Ascending aorta (tissue), 2 donors: Measurements from ENCODE around the gene DEPDC5. TPM values are rescaled to one million over a fixed set of nuclear protein-coding genes. Genes with fewer than 3 reads are reported as not detected.

Experiments used
- DNase-seq, 2 donors: peaks; one replicate each; pipeline ENCODE4 v3.0.0-alpha.2; 2019; ENCODE audit warnings: low spot score in 2 of 2
- H3K27ac ChIP-seq, 2 donors: fragments of 200-600 bp; sonication (generic); one replicate each; pipeline ENCODE4 v1.5.1; 2016 to 2017; ENCODE audit warnings: mild to moderate bottlenecking in 1 of 2
- H3K27me3 ChIP-seq: fragments of 200-600 bp; sonication (generic); one replicate; pipeline ENCODE4 v1.5.1; 2017
- H3K36me3 ChIP-seq, 2 donors: fragments of 200-600 bp; sonication (generic); one replicate each; pipeline ENCODE4 v1.5.1; 2016
- H3K4me1 ChIP-seq, 2 donors: fragments of 200-600 bp; sonication (generic); one replicate each; pipeline ENCODE4 v1.5.1; 2016 to 2017; ENCODE audit warnings: mild to moderate bottlenecking in 1 of 2
- H3K4me3 ChIP-seq, 2 donors: fragments of 200-600 bp; sonication (generic); one replicate each; pipeline ENCODE4 v1.5.1; 2016 to 2017; ENCODE audit warnings: mild to moderate bottlenecking in 1 of 2
- H3K9me3 ChIP-seq, 2 donors: fragments of 200-600 bp; sonication (generic); one replicate each; pipeline ENCODE4 v1.5.1; 2016
- CTCF ChIP-seq, 3 experiments: fragments of 200-600 bp in 2 of 3; fragments of 450-650 bp in 1 of 3; sonication (generic) in 2 of 3; IDR thresholded peaks; one replicate each; pipeline ENCODE4 v1.5.1; 2016 to 2019; ENCODE audit warnings: antibody characterized with exemption in 3 of 3, mild to moderate bottlenecking in 1 of 3, moderate library complexity in 1 of 3
- intact Hi-C: fragments of 100-400 bp; cut with DNase I; formaldehyde crosslinking; loops from one replicate; pipeline ENCODE4 v1.15.1; 2023
- total RNA-seq: library from RNA; depleted of rRNA; stranded (reverse); fragments of >200 nt; gene quantifications from one replicate; pipeline ENCODE4 v1.1.0, GENCODE V29; 2016

Gene DEPDC5
- total RNA-seq, 1 donor from 2014 or later: 5.2 TPM

DNA sequence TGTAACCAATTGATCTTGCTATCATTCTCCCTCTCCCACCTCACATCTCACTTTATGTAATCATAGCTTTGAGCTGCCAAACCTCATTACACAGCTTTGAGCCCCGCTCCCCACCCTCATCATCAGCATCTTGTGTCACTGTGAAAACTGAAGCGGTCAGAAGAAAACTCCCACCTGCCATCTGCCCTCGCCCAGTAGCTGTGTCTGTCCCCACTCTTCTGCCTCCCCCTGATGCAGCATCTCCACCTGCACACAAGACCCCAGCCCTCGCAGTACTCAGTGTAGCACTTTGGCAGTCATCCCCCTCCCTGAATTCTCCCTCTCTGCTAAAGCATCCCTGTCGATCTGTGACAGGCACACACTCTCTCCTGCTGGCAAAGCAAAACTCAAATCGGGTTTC lies 130.2 kb downstream of the DEPDC5 start:
- H3K27me3 ChIP-seq: no peaks in the 10 kb centered on the region
- DNase-seq: no peak
- no peak overlapping the region for H3K4me3 ChIP-seq
- intact Hi-C loops: loop anchor here (5.0 kb wide), 1 partner anchor 48 kb away; no protein-coding TSS in a partner anchor
- TF ChIP-seq CTCF (IDR thresholded peaks at IDR 0.05): no peak
- peaks cover 0 to 36% of the 10 kb centered on the region in 2 donors for H3K36me3 ChIP-seq
- H3K9me3 ChIP-seq: no peaks in the 10 kb centered on the region
- no peaks in the 10 kb centered on the region for H3K4me1 ChIP-seq
- no peak overlapping the region for H3K27ac ChIP-seq

GRCh38 chr22:31891366-31892079 lies 137.7 kb downstream of the DEPDC5 start:
- no peak overlapping the region for H3K27ac ChIP-seq
- H3K27me3 ChIP-seq: no peaks in the 10 kb centered on the region
- TF ChIP-seq CTCF (IDR thresholded peaks at IDR 0.05): no peak
- H3K36me3 ChIP-seq: peaks cover 11 to 23% of the 10 kb centered on the region in 2 donors
- H3K4me3 ChIP-seq: no peak overlapping the region
- intact Hi-C loops: no loop called here
- no peaks in the 10 kb centered on the region for H3K4me1 ChIP-seq
- no peak for DNase-seq
- H3K9me3 ChIP-seq: no peaks in the 10 kb centered on the region

DNA sequence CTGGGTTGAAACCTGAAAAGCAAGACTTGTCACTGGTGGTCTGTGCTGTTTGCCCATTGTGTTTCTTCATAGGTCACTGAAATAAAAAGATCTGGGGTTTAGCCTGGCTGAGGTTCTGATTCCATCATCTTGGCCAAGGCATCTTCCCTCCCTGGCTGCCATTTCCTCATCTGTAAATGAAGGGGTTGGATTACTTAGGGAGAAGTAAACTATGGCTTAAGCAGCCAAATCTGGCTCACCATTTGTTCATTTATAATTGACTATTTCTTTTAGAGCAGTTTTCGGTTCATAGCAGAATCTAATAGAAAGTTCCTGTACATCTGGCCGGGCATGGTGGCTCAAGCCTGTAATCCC lies 138.2 kb downstream of the DEPDC5 start:
- H3K4me3 ChIP-seq: no peak overlapping the region
- no peak for DNase-seq
- peaks cover 11 to 29% of the 10 kb centered on the region in 2 donors for H3K36me3 ChIP-seq
- no peak for TF ChIP-seq CTCF (IDR thresholded peaks at IDR 0.05)
- no peak overlapping the region for H3K27ac ChIP-seq
- intact Hi-C loops: no loop called here
- no peaks in the 10 kb centered on the region for H3K27me3 ChIP-seq
- no peaks in the 10 kb centered on the region for H3K9me3 ChIP-seq
- no peaks in the 10 kb centered on the region for H3K4me1 ChIP-seq

GRCh38 chr22:31893460-31893859 lies 139.6 kb downstream of the DEPDC5 start:
- intact Hi-C loops: no loop called here
- H3K27me3 ChIP-seq: no peaks in the 10 kb centered on the region
- no peak for DNase-seq
- H3K4me3 ChIP-seq: no peak overlapping the region
- no peaks in the 10 kb centered on the region for H3K4me1 ChIP-seq
- H3K9me3 ChIP-seq: no peaks in the 10 kb centered on the region
- no peak overlapping the region for H3K27ac ChIP-seq
- TF ChIP-seq CTCF (IDR thresholded peaks at IDR 0.05): no peak
- H3K36me3 ChIP-seq: peaks cover 17 to 37% of the 10 kb centered on the region in 2 donors

DNA sequence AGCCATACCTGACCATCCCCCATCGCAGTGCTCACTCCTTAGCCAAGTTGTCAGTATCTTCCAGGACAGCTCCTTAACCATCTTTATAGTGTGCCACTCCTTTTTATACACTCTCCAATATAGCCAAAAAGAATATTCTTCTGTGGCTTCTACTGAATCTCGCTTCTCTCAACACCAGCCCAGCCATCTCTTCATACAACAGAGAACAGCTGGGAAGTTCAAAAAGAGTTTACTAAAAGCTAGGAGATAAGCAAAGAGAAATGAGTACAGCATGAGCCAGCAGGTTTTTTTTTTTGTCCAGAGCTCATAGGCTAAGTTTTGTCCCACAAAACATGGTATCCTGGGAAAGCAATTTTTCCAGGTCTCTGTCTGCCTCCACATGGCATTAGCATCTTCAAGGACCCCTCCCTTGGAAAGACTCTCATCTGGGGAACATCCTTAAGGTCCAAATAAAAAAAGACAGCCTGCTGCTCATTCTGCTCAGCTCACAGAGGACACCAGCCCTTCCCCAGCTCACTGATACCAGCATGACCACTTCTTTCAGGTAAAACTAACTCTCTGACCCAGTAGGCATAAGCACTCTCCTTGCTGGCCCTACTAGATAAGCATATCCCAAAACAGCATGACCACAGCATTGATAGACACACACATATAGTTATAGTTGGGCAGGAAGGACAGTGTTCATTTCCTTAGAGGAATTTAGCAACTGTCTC lies 141.7 kb downstream of the DEPDC5 start:
- Histone ChIP-seq H3K27ac (no peak overlapping the region), H3K9me3 (no peaks in the 10 kb centered on the region), H3K27me3 (no peaks in the 10 kb centered on the region), H3K4me3 (no peak overlapping the region), H3K36me3 (peaks cover 17 to 30% of the 10 kb centered on the region in 2 donors), H3K4me1 (no peaks in the 10 kb centered on the region)
- no peak for DNase-seq
- intact Hi-C loops: no loop called here
- no peak for TF ChIP-seq CTCF (IDR thresholded peaks at IDR 0.05)
